ENCODE data around the gene CFL2.

DNA sequence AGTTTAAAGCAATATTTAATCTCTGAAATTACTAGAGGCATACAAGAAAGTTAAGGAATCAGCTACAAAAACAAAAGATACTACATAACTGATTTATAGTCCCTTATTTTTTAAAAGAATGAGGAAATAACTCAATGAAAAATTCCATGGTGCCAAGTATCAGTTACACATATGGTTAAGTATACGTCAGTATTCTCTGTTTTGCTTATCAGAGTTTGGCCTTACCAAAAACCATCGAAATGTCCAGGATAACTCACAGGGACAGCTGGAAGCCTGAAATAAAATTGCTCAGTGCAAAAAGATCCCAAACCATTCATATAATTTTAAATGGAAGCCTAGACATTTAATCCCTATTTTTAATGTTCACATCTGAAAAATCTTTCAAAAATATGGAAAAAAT is 3.6 kb downstream of the CFL2 start:
- TF ChIP-seq, protein P1, sequence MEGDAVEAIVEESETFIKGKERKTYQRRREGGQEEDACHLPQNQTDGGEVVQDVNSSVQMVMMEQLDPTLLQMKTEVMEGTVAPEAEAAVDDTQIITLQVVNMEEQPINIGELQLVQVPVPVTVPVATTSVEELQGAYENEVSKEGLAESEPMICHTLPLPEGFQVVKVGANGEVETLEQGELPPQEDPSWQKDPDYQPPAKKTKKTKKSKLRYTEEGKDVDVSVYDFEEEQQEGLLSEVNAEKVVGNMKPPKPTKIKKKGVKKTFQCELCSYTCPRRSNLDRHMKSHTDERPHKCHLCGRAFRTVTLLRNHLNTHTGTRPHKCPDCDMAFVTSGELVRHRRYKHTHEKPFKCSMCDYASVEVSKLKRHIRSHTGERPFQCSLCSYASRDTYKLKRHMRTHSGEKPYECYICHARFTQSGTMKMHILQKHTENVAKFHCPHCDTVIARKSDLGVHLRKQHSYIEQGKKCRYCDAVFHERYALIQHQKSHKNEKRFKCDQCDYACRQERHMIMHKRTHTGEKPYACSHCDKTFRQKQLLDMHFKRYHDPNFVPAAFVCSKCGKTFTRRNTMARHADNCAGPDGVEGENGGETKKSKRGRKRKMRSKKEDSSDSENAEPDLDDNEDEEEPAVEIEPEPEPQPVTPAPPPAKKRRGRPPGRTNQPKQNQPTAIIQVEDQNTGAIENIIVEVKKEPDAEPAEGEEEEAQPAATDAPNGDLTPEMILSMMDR (IDR thresholded peaks at IDR 0.05): no peak
- TF ChIP-seq POLR2A (IDR thresholded peaks at IDR 0.05) (no peak), POLR2AphosphoS5 (IDR thresholded peaks at IDR 0.05) (no peak), EP300 (IDR thresholded peaks at IDR 0.05) (no peak)

Measured in gastroesophageal sphincter (tissue), 3 donors.